ENCODE results near the gene CLEC4M. TPM values are rescaled to one million over a fixed set of nuclear protein-coding genes. Genes with fewer than 3 reads are reported as not detected.

CLEC4M gene
- total RNA-seq, 4 donors from 2014 or later, result 2.4 TPM; not detected in 3

DNA sequence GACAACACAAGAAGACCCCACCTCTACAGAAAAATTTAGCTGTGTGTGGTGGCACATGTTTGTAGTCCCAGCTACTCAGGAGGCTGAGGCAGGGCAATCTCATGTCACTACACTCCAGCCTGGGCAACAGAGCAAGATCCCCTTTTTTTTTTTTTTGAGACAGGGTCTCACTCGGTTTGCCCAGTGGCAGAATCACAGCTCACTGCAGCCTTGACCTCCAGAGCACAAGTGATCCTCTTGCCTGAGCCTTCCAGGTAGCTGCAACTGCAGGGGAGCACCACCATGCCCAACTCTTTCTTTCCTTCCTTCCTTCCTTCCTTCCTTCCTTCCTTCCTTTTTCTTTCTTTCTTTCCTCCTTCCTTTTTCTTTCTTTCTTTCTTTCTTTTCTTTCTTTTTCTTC is 26.9 kb upstream of the CLEC4M start:
- peaks cover 0 to 7% of the 10 kb centered on the region in 2 donors for H3K27me3 ChIP-seq

DNA sequence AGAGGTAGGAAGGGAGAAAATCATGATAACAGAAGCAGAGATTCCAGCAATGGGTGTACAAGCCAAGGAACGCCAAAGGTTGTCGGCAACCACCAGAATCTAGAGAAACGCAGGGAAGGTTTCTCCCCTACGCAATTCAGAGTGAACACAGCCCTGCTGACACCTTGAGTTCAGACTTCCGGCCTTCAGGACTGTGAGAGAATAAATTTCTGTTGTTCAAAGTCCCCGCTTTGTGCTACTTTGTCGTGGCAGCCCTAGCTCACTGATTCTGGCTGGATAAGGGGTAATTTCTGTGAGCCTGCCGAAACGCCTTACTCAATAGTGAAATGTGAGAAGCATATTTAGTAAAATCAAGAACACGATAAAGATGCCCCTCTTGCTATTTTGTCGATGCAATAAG is 25.8 kb upstream of the CLEC4M start:
- no peaks in the 10 kb centered on the region for H3K27me3 ChIP-seq
- no peaks in the 10 kb centered on the region for H3K36me3 ChIP-seq
- DNase-seq (ENCODE audit: low spot score in 2 of 2), result no peak
- H3K27ac ChIP-seq, result no peak overlapping the region
- WGBS, 2 donors, result 78 to 84% methylated on average over 11 of the region's 11 CpGs
- H3K4me3 ChIP-seq, result no peak overlapping the region
- H3K4me1 ChIP-seq, result no peaks in the 10 kb centered on the region
- H3K9me3 ChIP-seq, result no peaks in the 10 kb centered on the region
- TF ChIP-seq, protein P1, sequence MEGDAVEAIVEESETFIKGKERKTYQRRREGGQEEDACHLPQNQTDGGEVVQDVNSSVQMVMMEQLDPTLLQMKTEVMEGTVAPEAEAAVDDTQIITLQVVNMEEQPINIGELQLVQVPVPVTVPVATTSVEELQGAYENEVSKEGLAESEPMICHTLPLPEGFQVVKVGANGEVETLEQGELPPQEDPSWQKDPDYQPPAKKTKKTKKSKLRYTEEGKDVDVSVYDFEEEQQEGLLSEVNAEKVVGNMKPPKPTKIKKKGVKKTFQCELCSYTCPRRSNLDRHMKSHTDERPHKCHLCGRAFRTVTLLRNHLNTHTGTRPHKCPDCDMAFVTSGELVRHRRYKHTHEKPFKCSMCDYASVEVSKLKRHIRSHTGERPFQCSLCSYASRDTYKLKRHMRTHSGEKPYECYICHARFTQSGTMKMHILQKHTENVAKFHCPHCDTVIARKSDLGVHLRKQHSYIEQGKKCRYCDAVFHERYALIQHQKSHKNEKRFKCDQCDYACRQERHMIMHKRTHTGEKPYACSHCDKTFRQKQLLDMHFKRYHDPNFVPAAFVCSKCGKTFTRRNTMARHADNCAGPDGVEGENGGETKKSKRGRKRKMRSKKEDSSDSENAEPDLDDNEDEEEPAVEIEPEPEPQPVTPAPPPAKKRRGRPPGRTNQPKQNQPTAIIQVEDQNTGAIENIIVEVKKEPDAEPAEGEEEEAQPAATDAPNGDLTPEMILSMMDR (IDR thresholded peaks at IDR 0.05), result no peak
- TF ChIP-seq EP300 (IDR thresholded peaks at IDR 0.05), result no peak
- no peak for TF ChIP-seq POLR2A (IDR thresholded peaks at IDR 0.05)

More for the DNA sequence above, 26.9 kb upstream of the CLEC4M start:
- TF ChIP-seq, protein P1 (IDR thresholded peaks at IDR 0.05), result no peak
- TF ChIP-seq POLR2A (IDR thresholded peaks at IDR 0.05) (no peak), EP300 (IDR thresholded peaks at IDR 0.05) (no peak)
- no peak overlapping the region for H3K27ac ChIP-seq
- WGBS, 2 donors, result 54 to 70% methylated on average over 1 of the region's 1 CpG
- no peaks in the 10 kb centered on the region for H3K36me3 ChIP-seq
- no peaks in the 10 kb centered on the region for H3K4me1 ChIP-seq
- H3K4me3 ChIP-seq, result no peak overlapping the region
- DNase-seq (ENCODE audit: low spot score in 2 of 2), result no peak
- H3K9me3 ChIP-seq, result no peaks in the 10 kb centered on the region

DNA sequence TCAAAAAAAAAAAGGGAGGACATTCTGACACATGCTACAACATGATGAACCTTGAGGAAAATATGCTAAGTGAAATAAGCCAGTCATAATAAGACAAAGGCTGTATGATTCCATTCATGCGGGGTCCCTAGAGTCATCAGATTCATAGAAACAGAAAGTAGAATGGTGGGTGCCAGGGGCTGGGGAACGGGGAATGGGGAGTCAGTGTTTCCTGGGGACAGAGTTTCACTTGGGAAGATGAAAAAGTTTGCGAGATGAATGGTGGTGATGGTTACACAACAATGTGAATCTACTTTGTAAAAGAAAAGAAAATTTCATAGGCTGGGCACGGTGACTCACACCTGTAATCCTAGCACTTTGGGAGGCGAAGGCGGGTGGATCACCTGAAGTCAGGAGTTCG is 25.0 kb upstream of the CLEC4M start:
- Histone ChIP-seq H3K4me1 (no peaks in the 10 kb centered on the region), H3K9me3 (no peaks in the 10 kb centered on the region), H3K27ac (no peak overlapping the region), H3K27me3 (no peaks in the 10 kb centered on the region), H3K4me3 (no peak overlapping the region), H3K36me3 (no peaks in the 10 kb centered on the region)
- WGBS, 2 donors, result 75 to 76% methylated on average over 7 of the region's 7 CpGs
- DNase-seq (ENCODE audit: low spot score in 2 of 2), result no peak
- TF ChIP-seq, protein P1 (IDR thresholded peaks at IDR 0.05), result no peak
- TF ChIP-seq POLR2A (IDR thresholded peaks at IDR 0.05) (no peak), EP300 (IDR thresholded peaks at IDR 0.05) (no peak)

DNA sequence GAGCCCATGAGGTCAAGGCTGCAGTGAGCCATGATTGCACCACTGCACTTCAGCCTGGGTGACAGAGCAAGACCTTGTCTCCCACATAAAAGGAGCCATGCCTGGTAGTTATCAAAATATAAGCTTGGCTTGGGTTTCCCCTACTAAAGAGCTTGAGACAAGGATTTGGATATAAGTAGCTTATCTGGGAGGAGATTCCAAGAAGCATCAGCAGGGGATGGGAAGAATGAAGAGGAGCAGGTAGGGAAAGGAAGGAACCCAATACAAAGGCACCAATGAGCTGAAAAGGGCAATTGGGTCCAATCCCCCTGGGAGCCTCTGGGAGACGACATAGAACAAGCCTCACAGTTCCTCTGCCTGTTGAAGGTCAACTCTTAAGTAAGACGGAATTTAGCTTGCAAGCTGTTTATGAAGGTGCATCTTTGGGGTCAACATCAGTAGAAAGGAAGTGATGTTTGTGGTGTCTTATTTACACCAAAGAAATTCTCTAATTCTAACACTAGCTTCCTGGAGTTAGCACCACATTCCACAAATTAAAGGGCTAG is 23.8 kb upstream of the CLEC4M start:
- DNase-seq (ENCODE audit: low spot score in 2 of 2), result no peak
- TF ChIP-seq, protein P1 (IDR thresholded peaks at IDR 0.05), result no peak
- TF ChIP-seq EP300 (IDR thresholded peaks at IDR 0.05), result no peak
- TF ChIP-seq POLR2A (IDR thresholded peaks at IDR 0.05), result no peak
- H3K27me3 ChIP-seq, result no peaks in the 10 kb centered on the region
- no peak overlapping the region for H3K27ac ChIP-seq
- no peaks in the 10 kb centered on the region for H3K36me3 ChIP-seq
- H3K9me3 ChIP-seq, result no peaks in the 10 kb centered on the region
- H3K4me1 ChIP-seq, result no peaks in the 10 kb centered on the region
- H3K4me3 ChIP-seq, result no peak overlapping the region
- WGBS, 2 donors, result 26 to 32% methylated on average over 2 of the region's 2 CpGs

DNA sequence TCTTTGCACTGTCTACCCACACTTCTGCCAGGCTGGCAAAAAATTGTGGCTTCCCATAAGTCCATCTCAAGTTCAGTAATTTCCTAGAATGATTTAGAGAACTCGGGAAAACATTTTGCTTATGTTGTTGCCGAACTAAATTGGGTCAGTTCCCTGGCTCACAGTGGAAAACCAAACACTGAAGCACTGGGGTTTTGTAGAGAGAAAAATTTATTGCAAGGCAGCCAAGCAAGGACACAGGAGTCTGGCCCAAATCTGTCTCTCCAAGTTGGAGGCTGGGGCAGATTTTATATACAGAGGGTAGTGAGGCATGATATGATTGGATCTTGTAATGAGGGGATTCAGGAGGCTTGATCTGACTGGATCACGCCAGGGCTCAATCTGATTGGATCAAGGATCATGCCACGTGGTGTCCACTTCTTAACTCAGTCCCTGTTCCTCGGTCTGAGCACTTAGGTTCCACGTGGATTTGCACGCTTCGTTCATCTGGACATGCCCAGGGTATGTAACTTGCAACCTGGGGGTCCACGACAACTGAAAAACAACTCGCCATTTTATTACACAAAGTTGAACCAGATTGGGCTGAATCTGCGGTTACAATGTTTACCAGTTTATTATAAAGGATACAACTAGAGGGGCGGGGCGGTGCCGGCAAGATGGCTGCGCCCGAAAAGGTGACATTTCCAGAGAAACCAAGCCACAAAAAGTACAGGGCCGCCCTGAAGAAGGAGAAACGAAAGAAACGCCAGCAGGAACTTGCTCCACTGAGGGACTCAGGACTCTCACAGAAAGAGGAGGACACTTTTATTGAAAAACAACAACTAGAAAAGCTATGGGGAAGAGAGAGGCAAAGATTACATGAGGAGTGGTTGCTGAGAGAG is 23.0 kb upstream of the CLEC4M start:
- 76 to 81% methylated on average over 19 of the region's 19 CpGs for WGBS, 2 donors
- no peaks in the 10 kb centered on the region for H3K36me3 ChIP-seq
- no peak overlapping the region for H3K27ac ChIP-seq
- no peak for TF ChIP-seq POLR2A (IDR thresholded peaks at IDR 0.05)
- TF ChIP-seq EP300 (IDR thresholded peaks at IDR 0.05), result no peak
- TF ChIP-seq, protein P1 (IDR thresholded peaks at IDR 0.05), result no peak
- no peaks in the 10 kb centered on the region for H3K9me3 ChIP-seq
- no peak for DNase-seq (ENCODE audit: low spot score in 2 of 2)
- no peak overlapping the region for H3K4me3 ChIP-seq
- H3K27me3 ChIP-seq, result no peaks in the 10 kb centered on the region
- H3K4me1 ChIP-seq, result no peaks in the 10 kb centered on the region
